DMS114 treated with DMSO at 0.1 percent for 48 hours (cell line): ENCODE measurements around the gene SEL1L2.

Experiments used
- DNase-seq: peaks from one replicate; lab custom pipeline; 2025; ENCODE audit not compliant: unreplicated experiment; lab: John Stamatoyannopoulos, UW

SEL1L2 gene

GRCh38 chr20:13929836-13930235 lies 60.6 kb downstream of the SEL1L2 start:
- no peak for DNase-seq

DNA sequence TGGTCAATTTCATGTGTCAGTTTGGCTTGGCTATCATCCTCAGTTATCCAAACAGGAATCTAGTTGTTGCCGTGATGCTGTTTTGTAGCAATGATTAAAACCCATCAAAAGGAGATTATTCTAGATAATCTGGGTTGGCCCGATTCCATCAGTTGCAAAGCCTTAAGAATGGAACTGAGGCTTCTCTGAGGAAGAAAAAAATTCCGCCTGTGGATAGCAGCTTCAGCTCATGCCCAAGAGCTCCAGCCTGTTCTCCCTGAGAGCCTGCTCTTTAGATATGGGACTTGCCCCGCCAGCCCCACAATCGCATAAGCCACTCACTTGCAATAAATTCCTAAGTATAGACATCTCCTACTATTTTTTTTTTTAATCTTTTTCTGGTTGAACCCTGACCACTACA lies 61.5 kb downstream of the SEL1L2 start:
- no peak for DNase-seq

- no peak for DNase-seq
These were observed 63.2 kb downstream of the SEL1L2 start for GRCh38 chr20:13927171-13927570.

DNA sequence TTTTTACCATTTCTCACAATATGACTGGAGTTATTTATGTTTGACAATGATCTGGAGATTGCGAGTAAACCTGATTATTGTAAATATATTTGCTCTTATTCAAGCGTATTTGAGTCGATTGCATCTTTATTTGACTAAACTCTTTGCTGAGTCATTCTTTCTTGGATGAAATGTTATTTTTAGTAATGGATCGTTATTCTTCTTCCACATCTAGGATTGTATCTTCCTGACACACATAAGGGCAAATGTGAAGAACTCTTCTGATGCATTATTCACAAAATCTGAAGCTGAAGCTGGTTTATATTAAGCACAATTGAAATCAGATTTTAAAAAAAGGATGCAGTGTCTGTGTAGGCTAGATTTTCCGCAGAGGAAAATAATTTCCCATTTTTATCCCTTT lies 68.2 kb downstream of the SEL1L2 start:
- no peak for DNase-seq

DNA sequence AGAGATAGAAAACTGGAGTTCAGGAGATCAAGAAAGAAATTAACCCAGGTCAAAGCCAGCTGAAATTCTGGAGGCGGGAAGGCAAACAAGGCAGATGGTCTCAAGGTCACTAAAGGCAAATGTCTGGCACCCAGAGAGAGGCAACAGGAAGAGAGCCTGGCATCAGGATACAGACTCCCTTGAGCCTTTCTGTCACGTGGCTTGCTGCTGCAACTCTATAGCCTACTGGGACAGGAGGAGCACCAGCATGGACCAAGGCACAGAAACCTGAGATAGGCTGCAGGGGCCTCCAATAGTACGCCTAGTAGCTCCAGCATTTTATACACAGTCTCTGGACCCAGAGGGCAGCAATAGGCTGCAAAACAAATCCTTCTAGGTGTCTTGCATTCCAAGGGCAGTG lies 75.1 kb downstream of the SEL1L2 start:
- DNase-seq, result no peak

DNA sequence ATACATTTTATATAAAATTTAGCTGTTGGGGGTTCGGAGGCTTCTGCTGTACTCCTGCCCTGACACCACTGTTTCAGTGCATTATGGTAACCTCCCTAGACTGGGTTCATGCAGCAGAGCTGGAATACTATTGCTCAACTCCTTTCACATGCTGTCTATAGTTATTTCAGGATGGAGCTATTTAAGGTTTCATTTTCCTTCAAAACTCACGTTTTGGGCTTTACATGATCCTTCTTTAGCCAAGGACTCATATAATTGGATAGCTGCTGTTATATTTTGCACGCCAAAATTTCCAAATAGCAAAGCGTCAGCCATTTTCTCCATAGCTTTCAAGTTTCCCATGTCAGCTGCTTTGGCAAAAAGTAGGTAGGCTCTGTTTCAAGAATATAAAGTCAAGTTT lies 76.8 kb downstream of the SEL1L2 start:
- DNase-seq, result no peak

DNA sequence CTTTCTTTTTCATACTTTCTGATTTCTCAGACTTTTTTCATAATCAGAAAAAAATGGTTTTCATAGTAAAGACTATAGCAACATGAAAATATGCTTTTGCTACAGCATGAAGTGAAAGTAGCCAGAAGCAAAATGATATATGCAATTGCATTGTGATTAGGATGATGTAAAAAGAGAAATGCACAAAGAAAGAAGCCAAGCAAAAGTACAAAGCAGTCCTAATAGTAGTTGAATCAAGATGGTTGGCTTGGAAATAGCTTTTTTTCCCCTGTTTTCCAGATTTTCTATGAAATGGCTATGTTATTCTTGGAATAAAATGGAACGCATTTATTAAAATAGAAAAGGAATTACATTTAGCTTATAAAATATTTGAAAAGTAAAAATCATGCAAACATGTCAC lies 77.3 kb downstream of the SEL1L2 start:
- no peak for DNase-seq

DNA sequence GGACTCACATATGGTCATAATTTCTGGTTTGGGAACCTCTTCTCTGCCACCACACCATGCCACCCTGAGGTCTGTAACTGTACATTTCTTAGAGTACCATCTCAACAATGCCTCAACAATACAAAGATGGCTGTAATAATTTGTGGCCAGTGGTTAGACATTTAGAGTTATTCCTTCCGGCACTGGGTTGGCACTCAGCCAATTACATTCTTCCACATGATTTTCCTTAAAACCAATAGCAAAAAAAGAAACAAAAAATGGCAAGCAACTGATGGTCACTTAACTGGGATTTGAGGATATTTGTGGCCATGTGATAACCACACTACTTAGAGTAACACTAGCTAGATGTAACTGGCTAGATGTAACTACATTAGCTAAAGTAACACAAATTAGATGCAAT lies 79.9 kb downstream of the SEL1L2 start:
- DNase-seq, result no peak

- DNase-seq, result no peak
These were observed 81.3 kb downstream of the SEL1L2 start for GRCh38 chr20:13909067-13909466.

GRCh38 chr20:13904766-13905165 lies 85.6 kb downstream of the SEL1L2 start:
- DNase-seq, result no peak

- DNase-seq, result no peak
These were observed 89.9 kb downstream of the SEL1L2 start for GRCh38 chr20:13900496-13900895.

- no peak for DNase-seq
These were observed 92.3 kb downstream of the SEL1L2 start for GRCh38 chr20:13898012-13898612.

- DNase-seq, result no peak
These were observed 98.8 kb downstream of the SEL1L2 start for GRCh38 chr20:13891575-13891974.

- DNase-seq, result no peak
These were observed 105.6 kb downstream of the SEL1L2 start for GRCh38 chr20:13884803-13885202.

DNA sequence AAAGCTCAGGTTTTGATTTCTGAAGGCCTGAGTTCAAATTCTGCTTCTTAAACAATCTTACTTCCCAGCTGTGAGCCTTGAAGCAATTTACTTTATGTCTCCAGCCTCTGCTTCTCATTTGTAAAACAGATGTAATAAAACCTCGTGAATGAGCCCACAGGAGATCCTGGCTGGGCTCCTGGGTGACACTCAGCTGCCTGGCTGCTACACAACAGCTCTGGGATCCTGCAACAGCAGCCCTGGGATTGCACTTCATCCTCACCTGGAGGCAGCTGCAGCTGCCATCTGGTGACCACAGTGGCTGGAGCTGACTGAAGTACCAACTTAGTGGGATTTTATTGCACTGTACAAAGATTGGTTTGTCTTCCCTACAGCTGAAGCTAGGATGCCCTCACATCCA lies 107.0 kb downstream of the SEL1L2 start:
- no peak for DNase-seq

- no peak for DNase-seq
These were observed 111.8 kb downstream of the SEL1L2 start for GRCh38 chr20:13878566-13878965.

GRCh38 chr20:13877793-13878192 lies 112.6 kb downstream of the SEL1L2 start:
- no peak for DNase-seq

DNA sequence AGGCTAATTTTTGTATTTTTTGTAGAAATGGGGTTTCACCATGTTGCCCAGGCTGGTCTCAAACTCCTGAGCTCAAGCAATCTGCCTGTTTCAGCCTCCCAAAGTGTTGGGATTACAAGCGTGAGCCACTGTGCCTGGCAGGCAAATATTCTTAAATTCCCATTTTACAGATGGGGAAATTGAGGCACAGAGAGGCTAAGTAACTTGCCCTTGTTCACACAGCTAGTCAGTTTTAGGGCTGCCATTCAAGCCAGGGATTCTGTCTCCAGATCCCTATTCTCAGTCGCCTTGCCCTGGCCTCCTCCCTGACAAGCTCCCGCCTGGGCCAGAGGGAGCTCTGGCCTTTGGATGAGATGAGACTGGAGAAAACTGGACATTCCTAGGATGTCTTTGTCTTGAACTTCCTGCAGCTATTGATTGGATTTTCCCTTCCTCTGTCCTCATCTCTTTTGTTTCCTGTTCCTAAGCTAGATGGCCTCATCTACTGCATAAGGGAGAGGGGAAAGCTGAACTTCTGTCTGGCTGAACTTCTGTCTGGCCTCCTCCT lies 115.1 kb downstream of the SEL1L2 start:
- no peak for DNase-seq

- DNase-seq, result no peak
These were observed 115.8 kb downstream of the SEL1L2 start for GRCh38 chr20:13874394-13875157.

- no peak for DNase-seq
These were observed 116.6 kb downstream of the SEL1L2 start for GRCh38 chr20:13873831-13874230.

- no peak for DNase-seq
These were observed 120.2 kb downstream of the SEL1L2 start for GRCh38 chr20:13870170-13870748.

DNA sequence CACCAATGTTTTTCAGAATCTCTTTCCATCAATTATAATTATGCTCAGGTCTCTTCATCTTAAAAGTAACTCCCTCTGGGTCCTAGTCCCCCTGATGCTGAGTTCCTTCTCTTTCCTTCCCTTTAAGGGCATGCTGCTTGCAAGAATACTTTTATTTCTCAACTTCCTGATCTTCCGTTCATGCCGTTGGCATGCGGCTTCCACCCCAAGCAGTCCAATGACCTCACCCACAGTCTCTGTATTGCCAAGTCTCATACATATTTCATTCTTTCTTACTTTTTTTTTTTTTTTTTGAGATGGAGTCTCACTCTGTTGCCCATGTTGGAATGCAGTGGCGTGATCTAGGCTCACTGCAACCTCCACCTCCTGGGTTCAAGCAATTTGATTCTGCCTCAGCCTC lies 122.1 kb downstream of the SEL1L2 start:
- no peak for DNase-seq
